ENCODE measurements around the gene EXOC2. TPM values are rescaled to one million over a fixed set of nuclear protein-coding genes. Genes with fewer than 3 reads are reported as not detected.

The EXOC2 gene
- total RNA-seq, 1 experiment from 2014 or later = 24.5 TPM

DNA sequence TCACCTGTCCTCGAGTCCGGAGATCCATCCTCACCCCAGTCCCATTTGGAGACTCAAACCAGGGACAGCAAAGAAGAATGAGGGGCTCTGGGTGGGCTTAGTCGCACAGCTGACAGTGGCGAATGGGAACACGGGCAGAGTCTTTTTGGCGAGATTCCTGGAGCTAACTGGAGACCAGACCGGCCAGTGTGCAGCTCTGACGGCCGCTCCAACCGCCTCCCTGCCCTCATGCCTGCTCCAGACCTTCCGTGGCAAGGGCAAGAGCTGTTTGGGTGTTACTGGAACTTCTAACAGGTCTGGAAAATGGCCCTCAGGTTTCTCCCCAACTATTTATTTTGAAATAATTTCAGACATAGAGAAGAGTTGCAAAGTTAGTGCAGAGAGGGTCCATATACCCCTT, 225.8 kb downstream of the EXOC2 start:
- Histone ChIP-seq H2AFZ (ENCODE audit: low read depth, low read length, poor library complexity, severe bottlenecking) (no peak overlapping the region), H3K27ac (ENCODE audit: low read depth, low read length) (no peak overlapping the region), H3K27me3 (ENCODE audit: insufficient read depth, low read length) (peaks cover 2% of the 10 kb centered on the region; the same call in 1 of the 2 replicates), H3K9me2 (ENCODE audit: insufficient read depth) (no peaks in the 10 kb centered on the region), H3K4me2 (ENCODE audit: low read length) (no peak overlapping the region), H3K4me1 (ENCODE audit: control insufficient read depth in 1 of 2, insufficient read depth in 2 of 2, low read length in 2 of 2) (peaks cover 0 to 5% of the 10 kb centered on the region in 2 experiments; a peak in 1 of 4 replicates), H3K9ac (ENCODE audit: low read length) (no peak overlapping the region), H3K36me3 (ENCODE audit: control insufficient read depth in 1 of 2, insufficient read depth in 2 of 2, low read length in 2 of 2) (no peaks in the 10 kb centered on the region), H4K20me1 (ENCODE audit: insufficient read depth) (no peaks in the 10 kb centered on the region), H3K79me2 (ENCODE audit: insufficient read depth, low read length) (no peaks in the 10 kb centered on the region), H3K4me3 (replicated peaks in 1 of 2; ENCODE audit: low read depth in 1 of 2, low read length in 2 of 2) (no peak overlapping the region), H3K9me3 (ENCODE audit: control insufficient read depth in 1 of 2, insufficient read depth in 1 of 2, low read depth in 1 of 2, low read length in 2 of 2) (no peaks in the 10 kb centered on the region)
- intact Hi-C loops (cut with micrococcal nuclease) = no loop called here
- ChIA-PET POLR2A (no interaction called here), RAD21 (ENCODE audit: low non-redundant PET in 1 of 2, low total read pairs in 2 of 2, uncharacterized antibody in 2 of 2, unreplicated experiment in 2 of 2) (no interaction called here), CTCF (no interaction called here)
- ATAC-seq (no peak), DNase-seq (ENCODE audit: low read depth, low spot score) (no peak)
- BruUV-seq (replicated peaks) = no TSS peak
- TF ChIP-seq ZFX (IDR thresholded peaks at IDR 0.05) (no peak), POLR2AphosphoS5 (IDR thresholded peaks at IDR 0.05; ENCODE audit: low read depth, low read length) (no peak), TCF7L2 (IDR thresholded peaks at IDR 0.05; ENCODE audit: borderline replicate concordance, extremely low read depth, insufficient read depth, insufficient read length) (no peak), RAD21 (IDR thresholded peaks at IDR 0.05; ENCODE audit: low read depth) (no peak), EGR1 (IDR thresholded peaks at IDR 0.05; ENCODE audit: low read depth) (no peak), SIN3A (IDR thresholded peaks at IDR 0.05; ENCODE audit: low read depth) (no peak), ELF1 (IDR thresholded peaks at IDR 0.05; ENCODE audit: borderline replicate concordance, low read depth) (no peak), ZNF274 (IDR thresholded peaks at IDR 0.05; ENCODE audit: low read depth, low read length) (no peak), EZH2 (IDR thresholded peaks at IDR 0.05) (no peak), SP1 (IDR thresholded peaks at IDR 0.05; ENCODE audit: low read depth) (no peak)
- TF ChIP-seq, protein P1, sequence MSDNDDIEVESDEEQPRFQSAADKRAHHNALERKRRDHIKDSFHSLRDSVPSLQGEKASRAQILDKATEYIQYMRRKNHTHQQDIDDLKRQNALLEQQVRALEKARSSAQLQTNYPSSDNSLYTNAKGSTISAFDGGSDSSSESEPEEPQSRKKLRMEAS (IDR thresholded peaks at IDR 0.05) = no peak
- TF ChIP-seq, protein P2, sequence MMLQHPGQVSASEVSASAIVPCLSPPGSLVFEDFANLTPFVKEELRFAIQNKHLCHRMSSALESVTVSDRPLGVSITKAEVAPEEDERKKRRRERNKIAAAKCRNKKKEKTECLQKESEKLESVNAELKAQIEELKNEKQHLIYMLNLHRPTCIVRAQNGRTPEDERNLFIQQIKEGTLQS (IDR thresholded peaks at IDR 0.05) = no peak

DNA sequence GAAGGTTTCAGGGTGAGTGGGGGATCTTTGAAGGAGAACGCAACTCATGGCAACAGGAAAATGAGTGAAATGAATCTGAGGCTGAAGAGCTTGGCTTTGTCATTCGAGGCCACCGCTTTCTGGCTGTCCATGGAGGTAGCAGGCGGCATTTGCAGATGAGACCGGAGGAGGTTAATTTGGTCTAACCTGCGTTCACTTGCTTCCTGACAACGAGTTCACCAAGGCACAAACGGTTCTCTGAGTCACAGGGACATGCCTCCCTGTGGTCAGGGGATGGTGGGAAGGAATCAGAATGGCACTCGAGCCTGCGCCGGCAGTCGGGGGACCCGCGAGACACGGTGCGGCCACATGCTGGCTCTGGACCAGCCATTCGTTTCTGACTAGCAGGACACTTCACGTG, 226.4 kb downstream of the EXOC2 start:
- BruUV-seq (replicated peaks) = no TSS peak
- DNase-seq (ENCODE audit: low read depth, low spot score) = no peak

More for the DNA sequence above, 226.4 kb downstream of the EXOC2 start:
- Histone ChIP-seq H3K36me3 (ENCODE audit: control insufficient read depth in 1 of 2, insufficient read depth in 2 of 2, low read length in 2 of 2) (no peaks in the 10 kb centered on the region), H3K9me2 (ENCODE audit: insufficient read depth) (no peaks in the 10 kb centered on the region), H3K27ac (ENCODE audit: low read depth, low read length) (no peak overlapping the region), H4K20me1 (ENCODE audit: insufficient read depth) (no peaks in the 10 kb centered on the region), H3K79me2 (ENCODE audit: insufficient read depth, low read length) (no peaks in the 10 kb centered on the region), H3K27me3 (ENCODE audit: insufficient read depth, low read length) (peaks cover 8% of the 10 kb centered on the region; the same call in 1 of the 2 replicates), H3K9ac (ENCODE audit: low read length) (no peak overlapping the region), H2AFZ (ENCODE audit: low read depth, low read length, poor library complexity, severe bottlenecking) (no peak overlapping the region), H3K4me2 (ENCODE audit: low read length) (no peak overlapping the region), H3K4me1 (ENCODE audit: control insufficient read depth in 1 of 2, insufficient read depth in 2 of 2, low read length in 2 of 2) (peaks cover 0 to 5% of the 10 kb centered on the region in 2 experiments; a peak in 1 of 4 replicates), H3K4me3 (replicated peaks in 1 of 2; ENCODE audit: low read depth in 1 of 2, low read length in 2 of 2) (no peak overlapping the region), H3K9me3 (ENCODE audit: control insufficient read depth in 1 of 2, insufficient read depth in 1 of 2, low read depth in 1 of 2, low read length in 2 of 2) (no peaks in the 10 kb centered on the region)
- ATAC-seq = no peak
- RAD21 ChIA-PET (ENCODE audit: low non-redundant PET in 1 of 2, low total read pairs in 2 of 2, uncharacterized antibody in 2 of 2, unreplicated experiment in 2 of 2) = no interaction called here
- CTCF ChIA-PET = no interaction called here
- intact Hi-C loops (cut with micrococcal nuclease) = no loop called here
- TF ChIP-seq EZH2phosphoT487 (IDR thresholded peaks at IDR 0.05; ENCODE audit: borderline replicate concordance) = no peak
- TF ChIP-seq SIN3A (IDR thresholded peaks at IDR 0.05; ENCODE audit: low read depth) = no peak
- POLR2A ChIA-PET = no interaction called here

Data from HCT116 (cell line).